Measurements from ENCODE around the gene CCL3.
"Not testable (repeated sequence)": the region's sequence is repeated elsewhere in the genome, so short reads cannot be mapped to it uniquely, and the experiment has no call there.

Gene CCL3

DNA sequence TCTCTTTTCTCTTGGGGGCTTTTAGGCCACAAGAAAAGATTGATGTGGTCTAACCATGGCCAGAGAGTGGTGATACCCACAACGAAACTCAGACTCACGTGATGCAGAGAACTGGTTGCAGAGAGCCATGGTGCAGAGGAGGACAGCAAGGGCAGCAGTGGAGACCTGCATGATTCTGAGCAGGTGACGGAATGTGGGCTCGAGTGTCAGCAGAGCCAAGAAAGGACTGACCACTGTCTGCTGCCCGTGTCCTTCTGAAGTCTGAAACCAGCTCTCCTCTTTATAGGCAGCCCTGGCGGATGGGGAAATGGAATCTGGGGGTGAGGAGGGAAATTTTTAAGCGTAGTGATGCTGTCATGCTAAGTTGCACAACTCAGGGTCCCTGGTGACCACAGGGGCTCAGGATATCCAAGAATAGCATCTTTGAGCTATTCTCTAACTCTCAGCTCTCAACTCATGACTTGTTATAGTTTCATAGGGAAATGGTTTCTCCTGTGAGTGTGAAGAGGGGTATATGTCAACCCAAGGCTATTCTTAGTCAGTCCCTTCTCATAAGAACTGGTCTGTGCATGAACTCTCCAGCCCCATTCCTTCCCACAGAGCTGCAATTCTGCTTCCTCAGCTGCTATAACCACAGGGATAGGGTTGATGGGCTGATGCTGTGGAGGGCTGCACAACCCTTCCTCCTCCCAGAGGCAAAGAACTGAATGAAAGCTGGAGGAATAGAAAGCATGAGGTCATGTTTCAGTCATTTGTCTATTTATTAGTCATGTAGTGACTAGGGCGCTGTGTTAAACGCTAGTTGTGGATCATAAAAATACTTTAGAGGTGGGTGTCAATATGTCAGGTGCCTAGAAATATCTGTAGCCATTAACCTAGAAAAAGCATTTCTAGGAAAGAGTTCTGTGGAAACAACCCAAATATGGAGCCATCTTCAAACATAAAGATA is at the start of gene CCL3:
Gene CCL3, minus strand, starts transcription at position 256 of the 949 bp plus-strand sequence. Its CDS starts 85 bp downstream, at position 171.
- DNase-seq, result peak; percentile 99 to 100

- DNase-seq, result no peak
Observed at GRCh38 chr17:36136439-36136838, 46.5 kb upstream of the CCL3 start.

GRCh38 chr17:36136036-36136435 is 46.1 kb upstream of the CCL3 start:
- DNase-seq, result no peak

DNA sequence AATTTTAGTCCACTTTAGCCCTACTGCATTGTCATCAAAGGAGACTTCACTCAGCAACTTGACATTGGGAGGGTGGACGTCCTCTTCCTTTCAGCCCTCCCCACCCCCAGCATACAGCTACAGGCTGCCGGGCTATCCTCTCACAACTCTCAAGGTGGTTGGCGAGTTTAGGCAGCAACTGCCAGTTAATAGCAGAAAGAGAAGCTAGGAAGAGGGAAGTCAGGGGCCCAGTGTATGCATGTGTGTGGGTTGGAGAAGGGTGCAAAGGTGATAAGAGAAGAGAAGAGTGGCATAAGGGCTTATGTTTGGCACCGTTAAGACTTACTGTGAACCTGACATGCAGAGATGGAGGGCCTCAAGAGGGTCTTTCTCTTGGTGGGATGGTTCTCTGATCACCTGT is 45.5 kb upstream of the CCL3 start:
- peak in 1 of 2 donors; percentile 38 for DNase-seq

GRCh38 chr17:36133602-36134236 is 43.8 kb upstream of the CCL3 start:
- DNase-seq, result peak; percentile 66 to 83

DNA sequence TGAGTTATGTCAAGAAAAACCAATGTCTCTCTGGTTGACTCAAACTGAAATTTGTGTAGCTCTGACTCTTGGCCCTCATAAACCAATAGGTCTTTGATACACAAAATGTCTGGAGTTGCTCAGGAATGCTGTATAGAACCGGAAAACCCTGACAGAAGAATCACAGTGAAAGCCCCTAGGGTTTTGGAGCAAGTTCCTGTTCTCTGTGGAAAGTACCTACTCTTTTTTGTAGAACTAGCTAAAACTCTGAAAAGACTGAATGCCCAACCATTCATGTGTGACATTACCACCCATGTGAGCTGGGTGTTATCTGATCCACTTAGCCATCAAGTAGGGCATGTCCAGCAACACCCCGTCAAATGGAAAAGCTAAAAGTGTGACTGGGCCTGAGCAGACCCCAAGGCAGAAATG is 42.5 kb upstream of the CCL3 start:
- peak; percentile 79 to 86 for DNase-seq

DNA sequence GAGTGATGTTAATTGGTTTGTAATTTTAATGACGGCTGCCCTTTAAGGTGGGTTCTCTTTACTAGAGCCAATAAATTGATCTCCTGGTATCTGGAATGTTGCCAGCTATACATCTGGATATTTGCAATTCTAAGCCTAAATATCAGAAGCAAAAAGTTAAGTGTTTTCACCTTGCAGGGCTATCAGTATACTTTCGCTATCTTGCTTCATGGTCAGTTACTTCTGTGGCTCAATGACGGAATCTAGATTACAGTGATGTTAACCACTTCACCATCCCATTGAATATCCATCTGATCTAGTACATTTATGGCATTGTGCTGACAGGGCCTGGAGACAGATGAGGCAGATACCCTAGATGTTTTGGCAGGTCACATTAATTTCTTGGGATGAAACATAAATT is 42.0 kb upstream of the CCL3 start:
- no peak for DNase-seq

- DNase-seq, result peak; percentile 89 to 92
Observed at GRCh38 chr17:36131421-36131820, 41.5 kb upstream of the CCL3 start.

DNA sequence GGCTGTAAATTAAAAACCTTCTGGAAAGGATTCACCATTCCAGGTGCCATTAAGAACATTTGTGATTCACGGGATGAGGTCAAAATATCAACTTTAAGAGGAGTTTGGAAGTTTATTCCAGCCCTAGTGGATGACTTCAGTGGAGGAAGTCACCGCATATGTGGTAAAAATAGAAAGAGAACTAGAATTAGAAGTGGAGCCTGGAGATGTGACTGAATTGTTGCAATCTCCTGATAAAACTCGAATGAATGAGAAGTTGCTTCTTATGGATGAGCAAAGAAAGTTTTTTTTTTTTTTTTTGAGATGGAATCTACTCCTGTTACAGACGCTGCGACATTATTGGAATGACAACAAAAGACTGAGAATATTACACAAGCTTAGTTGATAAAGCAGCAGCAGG is 40.4 kb upstream of the CCL3 start:
- peak; percentile 59 to 71 for DNase-seq

DNA sequence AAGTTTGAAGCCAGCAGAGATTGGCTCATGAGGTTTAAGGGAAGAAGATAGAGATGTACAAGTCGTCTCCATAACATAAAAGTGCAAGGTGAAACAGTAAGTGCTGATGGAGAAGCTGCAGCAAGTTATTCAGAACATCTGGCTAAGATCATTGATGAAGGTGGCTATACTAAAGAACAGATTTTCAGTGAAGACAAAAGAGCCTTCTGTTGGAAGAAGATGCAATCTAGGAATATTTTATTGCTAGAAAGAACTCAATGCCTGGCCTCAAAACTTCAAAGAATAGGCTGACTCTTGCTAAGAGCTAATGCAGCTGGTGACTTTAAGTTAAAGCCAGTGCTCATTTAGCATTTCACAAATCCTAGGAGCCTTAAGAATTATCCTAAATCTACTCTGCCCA is 39.7 kb upstream of the CCL3 start:
- DNase-seq, result no peak

GRCh38 chr17:36128411-36128978 is 38.6 kb upstream of the CCL3 start:
- no peak for DNase-seq

GRCh38 chr17:36127911-36128310 is 38.0 kb upstream of the CCL3 start:
- DNase-seq, result peak in 1 of 2 donors; percentile 44

DNA sequence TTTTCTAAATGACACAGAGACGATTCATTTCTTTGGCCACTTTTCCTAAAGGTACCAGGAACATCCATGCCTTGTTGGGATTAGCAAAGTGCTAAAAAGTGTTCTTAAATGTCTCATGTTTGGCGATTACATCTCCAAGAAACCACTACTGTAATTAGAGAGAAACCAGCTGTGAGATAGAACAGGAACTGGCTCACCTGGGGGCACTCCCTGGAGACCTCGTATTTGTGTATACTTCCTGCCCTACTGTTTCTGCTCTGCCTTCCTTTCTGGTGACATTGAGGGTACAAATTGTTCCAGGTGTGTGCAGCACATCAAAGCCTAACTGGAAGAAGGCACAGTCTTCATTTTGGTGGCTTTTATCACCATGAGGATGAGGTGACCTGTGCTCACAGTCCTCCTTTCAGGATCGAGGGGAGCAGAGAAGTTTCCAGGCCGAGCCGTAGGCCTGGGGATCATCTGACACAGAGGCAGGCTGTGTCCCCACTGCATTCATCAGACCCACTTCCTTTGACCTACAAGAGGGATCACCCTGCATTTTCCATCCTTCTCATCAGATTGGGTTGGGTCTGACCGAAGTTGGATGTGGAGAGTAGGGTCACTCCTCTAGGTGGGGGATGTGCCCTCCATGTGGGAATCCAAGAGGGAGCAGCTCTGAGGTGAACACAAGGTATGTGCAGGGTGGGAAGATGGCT is 37.4 kb upstream of the CCL3 start:
- DNase-seq, result no peak

- DNase-seq, result no peak
Observed at GRCh38 chr17:36124879-36125824, 35.2 kb upstream of the CCL3 start.

GRCh38 chr17:36123431-36123830 is 33.5 kb upstream of the CCL3 start:
- DNase-seq, result no peak

DNA sequence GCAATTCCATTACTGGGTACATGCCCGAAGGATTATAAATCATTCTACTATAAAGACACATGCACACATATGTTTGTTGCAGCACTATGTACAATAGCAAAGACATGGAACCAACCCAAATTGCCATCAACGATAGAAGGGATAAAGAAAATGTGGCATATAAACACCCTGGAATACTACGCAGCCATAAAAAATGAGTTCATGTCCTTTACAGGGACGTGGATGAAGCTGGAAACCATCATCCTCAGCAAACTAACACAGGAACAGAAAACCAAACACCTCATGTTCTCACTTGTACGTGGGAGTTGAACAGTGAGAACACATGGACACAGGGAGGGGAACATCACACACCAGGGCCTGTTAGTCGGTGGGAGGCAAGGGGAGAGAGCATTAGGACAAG is 31.2 kb upstream of the CCL3 start:
- not testable (repeated sequence) for DNase-seq

DNA sequence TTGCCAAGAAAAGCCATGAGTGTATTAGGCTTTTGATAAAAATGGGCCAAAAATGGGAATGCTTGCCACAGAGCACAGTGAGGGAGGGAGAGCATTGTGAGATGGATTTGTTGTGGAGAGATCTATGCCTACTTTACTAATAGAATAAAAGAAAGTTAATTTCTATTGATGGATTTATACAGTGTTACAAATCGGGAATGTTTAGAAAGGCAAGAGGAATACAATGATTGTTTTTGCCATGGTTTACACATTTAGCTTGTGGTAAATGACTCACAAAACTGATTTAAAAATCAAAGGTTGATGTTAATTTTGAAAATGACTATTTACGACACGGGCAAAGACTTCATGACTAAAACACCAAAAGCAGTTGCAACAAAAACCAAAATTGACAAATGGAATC is 30.3 kb upstream of the CCL3 start:
- DNase-seq, result no peak

GRCh38 chr17:36118477-36119353 is 28.8 kb upstream of the CCL3 start:
- DNase-seq, result no peak

- DNase-seq, result peak; percentile 42 to 60
Observed at GRCh38 chr17:36117505-36118382, 27.8 kb upstream of the CCL3 start.

DNA sequence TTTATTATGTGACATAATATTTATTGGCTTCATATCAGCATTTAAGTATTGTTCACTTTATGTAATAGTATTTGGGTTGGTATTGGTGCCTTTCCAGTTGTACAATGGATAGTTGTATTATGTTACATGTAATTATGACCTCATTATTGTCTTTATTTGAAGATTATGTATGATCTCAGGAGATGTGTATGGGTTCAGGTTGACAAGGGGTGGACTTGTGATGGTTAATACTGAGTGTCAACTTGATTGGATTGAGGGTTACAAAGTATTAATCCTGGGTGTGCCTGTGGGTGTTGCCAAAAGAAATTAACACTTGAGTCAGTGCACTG is 25.7 kb upstream of the CCL3 start:
- DNase-seq, result not testable (repeated sequence)
